NCI-H146 treated with DMSO at 0.1 percent for 48 hours (cell line): ENCODE data around the gene GTPBP2.
A peak's percentile ranks its signal among the peaks of the same experiment; 100 is the strongest.
"Not testable (repeated sequence)": the region's sequence is repeated elsewhere in the genome, so short reads cannot be mapped to it uniquely, and the experiment has no call there.

Experiments
- DNase-seq: peaks from one replicate; lab custom pipeline; 2025; ENCODE audit not compliant: unreplicated experiment; lab: John Stamatoyannopoulos, UW

Gene GTPBP2

DNA sequence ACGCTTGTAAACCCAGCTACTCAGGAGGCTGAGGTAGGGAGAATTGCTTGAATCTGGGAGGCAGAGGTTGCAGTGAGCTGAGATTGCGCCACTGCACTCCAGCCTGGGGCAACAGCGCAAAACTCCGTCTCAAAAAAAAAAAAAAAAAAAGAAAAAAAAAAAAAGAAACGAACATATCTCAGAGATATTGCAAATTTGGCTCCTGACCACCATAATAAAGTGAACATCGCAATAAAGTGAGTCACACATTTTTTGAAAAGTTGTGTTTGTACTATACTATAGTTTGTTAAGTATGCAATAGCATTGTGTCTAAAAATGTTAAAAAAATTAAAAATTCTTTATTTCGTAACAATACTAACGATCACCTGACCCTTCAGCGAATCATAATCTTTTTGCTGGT lies 29.1 kb upstream of the GTPBP2 start:
- DNase-seq, result no peak

DNA sequence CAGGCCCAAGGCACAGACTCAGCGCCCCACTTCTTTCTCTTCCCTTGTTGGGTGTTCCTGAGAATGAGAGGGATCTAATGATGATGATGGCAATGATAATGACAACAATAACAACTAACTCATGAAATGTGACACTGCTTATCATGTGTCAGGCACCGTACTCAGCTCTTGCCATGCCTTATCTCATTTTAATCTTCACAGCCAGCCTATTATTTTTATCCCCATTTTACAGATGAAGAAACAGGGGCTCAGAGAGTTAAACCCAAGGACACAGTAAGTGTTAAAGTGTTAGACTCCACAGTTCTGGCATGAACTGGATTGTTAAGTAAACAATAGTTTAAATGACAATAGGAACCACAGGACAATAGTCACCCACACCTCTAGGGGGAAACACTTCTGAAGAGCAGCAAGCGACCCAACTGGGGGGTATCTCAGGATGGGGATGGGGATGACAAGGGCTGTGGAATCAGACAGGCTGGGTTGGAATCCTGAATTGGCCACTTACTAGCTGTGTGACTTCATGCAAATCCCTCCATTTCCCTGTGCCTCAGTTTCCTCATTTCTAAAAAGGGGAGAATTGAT lies 28.2 kb upstream of the GTPBP2 start:
- no peak for DNase-seq

DNA sequence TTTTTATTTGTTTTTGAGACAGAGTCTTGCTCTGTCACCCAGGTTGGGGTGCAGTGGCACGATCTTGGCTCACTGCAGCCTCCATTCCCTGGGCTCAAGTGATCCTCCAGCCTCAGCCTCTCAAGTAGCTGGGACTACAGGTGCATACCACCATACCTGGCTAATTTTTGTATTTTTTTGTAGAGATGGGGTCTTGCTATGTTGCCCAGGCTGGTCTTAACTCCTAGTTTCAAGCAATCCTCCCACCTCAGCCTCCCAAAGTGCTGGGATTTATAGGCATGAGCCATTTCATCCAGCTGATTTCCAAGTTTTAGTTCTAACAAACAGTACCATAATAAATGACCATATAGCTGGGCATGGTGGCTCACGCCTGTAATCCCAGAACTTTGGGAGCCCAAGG lies 23.8 kb upstream of the GTPBP2 start:
- DNase-seq, result not testable (repeated sequence)

DNA sequence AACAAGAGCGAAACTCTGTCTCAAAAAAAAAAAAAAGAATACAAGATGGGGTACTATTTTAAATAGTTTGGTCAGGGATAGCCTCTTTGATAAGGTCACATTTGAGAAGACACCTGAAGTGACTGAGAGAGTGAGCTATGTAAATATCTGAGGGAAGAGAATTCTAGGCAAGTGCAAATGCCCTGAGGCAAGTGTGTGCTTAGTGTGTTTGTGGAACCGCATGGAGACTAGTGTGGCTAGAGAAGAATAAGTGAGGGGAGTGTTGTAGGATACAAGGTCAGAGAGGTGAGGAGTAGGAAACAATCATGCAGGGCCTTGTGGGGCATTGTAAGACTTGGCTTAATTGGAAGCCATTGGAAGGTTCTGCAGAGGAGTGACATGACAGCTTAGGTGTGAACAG lies 19.2 kb upstream of the GTPBP2 start:
- no peak for DNase-seq

DNA sequence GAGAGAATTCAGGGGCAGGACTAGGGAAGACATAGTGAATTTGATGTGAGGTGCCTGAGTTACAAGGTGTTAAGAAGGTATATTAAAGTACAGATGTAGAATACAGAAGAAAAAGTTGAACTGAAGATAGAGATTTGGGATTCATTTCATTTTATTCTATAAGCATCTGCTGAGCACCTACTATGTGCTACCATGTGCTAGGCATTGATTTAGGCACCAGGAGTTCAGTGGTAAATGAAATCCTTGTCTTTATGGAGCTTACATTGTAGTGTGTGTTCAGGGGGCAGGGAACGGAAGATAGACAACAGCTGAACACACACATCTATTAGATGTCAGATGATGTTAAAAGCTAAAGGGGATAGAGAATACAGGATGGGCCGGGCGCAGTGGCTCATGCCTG lies 18.5 kb upstream of the GTPBP2 start:
- DNase-seq, result peak; percentile 16

DNA sequence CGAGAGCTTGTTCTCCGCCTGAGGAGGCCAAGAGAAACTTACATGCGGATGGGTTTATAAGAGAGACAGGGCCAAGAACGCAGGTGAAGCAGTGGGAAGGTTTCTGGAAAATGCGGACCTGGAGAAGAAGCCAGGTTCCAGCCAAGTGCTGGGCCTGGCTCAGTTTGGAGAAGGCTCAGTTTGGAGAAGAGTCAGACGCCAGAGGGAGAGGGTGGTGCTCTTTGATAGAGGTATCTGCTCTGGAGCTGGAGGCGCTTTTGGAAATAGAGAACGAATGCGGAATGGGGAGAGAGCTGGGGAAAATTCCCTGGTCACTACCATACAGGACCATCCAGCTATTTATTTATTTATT lies 16.5 kb upstream of the GTPBP2 start:
- no peak for DNase-seq

DNA sequence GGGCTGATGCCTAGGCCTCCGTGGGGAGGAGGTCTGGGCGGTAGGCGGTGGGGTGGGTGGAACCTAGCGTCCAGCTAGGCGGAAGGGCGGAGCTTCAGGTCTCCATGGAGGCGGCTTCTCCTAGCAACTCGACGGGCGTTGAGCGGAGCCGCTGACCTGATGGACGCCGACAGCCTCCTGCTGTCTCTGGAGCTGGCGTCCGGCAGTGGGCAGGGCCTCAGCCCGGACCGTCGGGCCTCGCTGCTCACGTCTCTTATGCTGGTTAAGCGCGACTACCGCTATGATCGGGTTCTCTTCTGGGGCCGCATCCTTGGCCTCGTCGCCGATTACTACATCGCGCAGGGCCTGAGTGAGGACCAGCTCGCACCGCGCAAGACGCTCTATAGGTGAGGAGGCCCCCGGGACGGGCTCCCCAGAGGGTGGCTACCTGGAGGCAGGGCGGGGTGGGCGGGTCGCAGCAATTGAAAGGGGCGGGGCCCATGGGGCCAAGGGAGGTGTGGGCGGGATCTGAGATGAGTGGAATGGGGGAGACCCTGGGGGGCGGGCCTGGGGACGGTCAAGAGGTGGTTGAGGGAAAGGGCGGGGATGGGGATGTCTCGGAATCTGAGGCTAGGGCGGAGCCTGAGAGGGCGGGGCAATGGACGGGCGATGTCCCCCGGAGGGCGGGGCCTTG lies 16.0 kb upstream of the GTPBP2 start, which contains the start of gene RSPH9:
TSS of gene RSPH9 (plus strand) at position 97 of the 673 bp plus-strand sequence. CDS start at position 160, 63 bp downstream.
- no peak for DNase-seq

DNA sequence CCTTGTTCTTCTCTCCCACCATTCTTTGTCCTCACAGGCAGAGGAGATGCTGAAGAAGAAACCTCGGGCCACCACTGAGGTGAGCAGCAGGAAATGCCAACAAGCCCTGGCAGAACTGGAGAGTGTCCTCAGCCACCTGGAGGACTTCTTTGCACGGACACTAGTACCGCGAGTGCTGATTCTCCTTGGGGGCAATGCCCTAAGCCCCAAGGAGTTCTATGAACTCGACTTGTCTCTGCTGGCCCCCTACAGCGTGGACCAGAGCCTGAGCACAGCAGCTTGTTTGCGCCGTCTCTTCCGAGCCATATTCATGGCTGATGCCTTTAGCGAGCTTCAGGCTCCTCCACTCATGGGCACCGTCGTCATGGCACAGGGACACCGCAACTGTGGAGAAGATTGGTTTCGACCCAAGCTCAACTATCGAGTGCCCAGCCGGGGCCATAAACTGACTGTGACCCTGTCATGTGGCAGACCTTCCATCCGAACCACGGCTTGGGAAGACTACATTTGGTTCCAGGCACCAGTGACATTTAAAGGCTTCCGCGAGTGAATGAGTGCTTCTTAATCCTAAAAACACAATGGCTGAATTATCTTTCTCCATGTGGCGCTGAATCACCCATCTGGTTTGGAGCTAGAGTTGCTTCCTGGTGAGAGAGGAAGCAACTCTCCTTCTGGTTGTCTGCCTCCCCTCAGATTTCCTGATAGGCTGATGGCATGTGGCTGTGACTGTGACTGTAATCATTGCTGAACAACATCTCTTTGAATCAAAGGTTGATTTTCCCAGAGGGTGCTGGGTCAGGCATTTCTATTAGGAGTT lies 11.1 kb upstream of the GTPBP2 start:
- no peak for DNase-seq

DNA sequence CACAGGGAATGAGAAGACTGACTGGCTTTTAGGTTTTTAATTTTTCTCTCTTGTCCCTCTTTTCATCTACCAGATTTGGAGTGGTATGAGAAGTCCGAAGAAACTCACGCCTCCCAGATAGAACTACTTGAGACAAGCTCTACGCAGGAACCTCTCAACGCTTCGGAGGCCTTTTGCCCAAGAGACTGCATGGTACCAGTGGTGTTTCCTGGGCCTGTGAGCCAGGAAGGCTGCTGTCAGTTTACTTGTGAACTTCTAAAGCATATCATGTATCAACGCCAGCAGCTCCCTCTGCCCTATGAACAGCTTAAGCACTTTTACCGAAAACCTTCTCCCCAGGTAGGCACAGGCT lies 7.2 kb upstream of the GTPBP2 start:
- DNase-seq, result no peak

DNA sequence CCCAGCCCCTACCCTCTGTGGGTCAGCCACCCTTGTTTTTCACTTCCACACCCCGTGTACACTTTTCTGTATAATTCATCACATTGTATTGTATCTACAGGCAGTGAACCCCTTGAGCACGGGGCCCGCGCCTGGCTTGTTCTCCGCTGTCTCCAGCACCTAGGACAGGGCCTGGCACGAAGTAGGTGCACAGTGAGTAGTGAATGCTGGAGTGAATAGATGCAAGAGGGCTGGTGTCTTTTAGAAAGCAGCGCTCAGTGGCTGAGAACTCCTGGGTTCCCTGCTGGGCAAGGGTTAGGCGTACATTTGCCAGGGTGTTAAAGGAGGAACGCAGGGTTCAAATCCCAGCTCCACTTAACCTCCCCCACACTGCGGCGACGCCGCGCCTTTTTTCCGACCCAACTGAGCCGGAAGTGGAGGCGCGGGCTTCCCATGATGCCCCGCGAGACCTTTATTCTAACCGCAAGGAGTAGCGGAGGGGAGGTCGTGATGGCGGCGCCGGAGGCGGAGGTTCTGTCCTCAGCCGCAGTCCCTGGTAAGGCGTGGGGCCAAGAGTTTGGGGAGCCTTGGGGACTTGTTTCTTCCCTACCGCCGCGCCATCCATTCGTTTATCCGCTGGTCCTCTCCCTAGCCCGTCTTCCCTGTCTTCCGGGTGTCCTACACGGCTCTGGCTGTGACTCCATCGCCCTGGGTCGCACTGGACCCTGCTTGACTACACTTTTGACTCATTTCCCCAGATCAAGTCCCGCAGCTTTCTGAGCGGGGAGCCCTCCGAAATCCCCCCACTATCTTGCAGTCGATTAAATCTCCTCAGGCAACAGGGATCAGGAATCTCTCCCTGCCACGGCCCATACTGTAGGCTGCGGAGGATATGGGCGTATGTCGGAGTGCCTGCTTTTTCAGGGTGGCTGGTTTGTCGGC lies 6.6 kb upstream of the GTPBP2 start, which contains the start of gene MAD2L1BP:
TSS of gene MAD2L1BP (plus strand) at position 454 of the 921 bp plus-strand sequence. CDS start at position 490, 36 bp downstream.
- peak; percentile 85 for DNase-seq

DNA sequence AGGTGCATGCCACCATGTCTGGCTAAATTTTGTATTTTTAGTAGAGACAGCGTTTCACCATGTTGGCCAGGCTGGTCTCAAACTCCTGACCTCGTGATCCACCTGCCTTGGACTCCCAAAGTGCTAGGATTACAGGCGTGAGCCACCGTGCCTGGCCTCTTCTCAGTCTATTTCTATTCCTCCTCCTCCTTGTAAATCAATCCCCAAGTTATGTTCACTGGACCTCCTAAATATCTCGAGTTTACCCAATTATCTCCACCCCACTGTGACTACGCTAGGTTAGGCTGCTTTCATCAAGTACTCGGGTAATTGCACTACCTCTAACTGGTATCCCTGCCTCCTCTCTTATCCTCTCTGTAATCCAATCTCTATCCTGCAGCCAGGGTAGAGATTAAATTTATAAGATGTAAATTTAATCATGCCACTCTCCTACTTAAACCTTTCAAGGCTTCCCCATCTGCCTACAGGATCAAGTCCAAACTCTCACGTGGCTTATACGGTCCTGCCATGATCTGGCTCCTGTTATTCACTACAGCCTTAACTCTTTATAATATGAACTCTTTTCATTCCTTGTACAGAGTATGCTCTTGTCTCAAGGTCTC lies 5.7 kb upstream of the GTPBP2 start:
- DNase-seq, result no peak

DNA sequence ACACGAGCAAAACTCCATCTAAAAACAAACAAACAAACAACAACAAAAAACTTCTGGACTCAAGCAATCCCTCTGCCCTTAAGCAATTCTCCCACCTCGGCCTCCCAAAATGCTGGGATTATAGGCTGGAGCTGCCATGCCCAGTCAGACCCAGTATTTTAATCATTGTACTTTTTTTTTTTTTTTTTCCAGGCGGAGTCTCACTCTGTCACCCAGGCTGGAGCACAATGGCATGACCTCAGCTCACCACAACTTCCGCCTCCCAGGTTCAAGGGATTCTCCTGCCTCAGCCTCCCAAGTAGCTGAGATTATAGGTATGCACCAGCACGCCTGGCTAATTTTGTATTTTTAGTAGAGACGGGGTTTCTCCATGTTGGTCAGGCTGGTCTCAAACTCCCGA lies 3.9 kb upstream of the GTPBP2 start:
- DNase-seq, result not testable (repeated sequence)

DNA sequence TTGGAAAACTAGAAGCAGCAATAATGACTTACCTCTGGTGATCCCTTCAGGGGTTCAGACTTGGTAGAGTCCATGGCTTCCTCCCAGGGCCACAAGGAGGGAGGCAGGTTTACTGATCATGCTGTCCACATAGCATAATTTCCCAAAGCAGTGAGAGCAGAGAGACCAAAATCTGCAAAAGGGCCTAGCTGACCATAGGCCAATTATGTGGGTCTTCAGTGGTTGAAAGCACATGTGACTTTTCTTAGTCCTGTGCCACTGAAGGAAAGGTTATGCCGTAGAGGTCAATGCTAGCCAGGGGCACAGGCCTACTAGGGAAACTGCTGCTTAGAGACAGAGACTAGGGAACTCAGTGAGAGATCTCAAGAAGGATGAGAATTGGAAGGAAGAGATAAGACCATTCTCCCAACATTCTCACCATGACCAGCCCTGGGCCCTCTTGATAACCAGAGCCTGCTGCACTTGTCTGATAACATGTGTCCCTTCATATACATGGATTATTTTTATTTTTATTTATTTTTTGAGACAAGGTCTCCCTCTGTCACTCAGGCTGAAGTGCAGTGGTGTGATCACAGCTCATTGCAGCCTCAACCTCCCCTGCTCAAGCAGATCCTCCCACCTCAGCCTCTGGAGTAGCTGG lies 2.0 kb upstream of the GTPBP2 start:
- DNase-seq, result no peak

DNA sequence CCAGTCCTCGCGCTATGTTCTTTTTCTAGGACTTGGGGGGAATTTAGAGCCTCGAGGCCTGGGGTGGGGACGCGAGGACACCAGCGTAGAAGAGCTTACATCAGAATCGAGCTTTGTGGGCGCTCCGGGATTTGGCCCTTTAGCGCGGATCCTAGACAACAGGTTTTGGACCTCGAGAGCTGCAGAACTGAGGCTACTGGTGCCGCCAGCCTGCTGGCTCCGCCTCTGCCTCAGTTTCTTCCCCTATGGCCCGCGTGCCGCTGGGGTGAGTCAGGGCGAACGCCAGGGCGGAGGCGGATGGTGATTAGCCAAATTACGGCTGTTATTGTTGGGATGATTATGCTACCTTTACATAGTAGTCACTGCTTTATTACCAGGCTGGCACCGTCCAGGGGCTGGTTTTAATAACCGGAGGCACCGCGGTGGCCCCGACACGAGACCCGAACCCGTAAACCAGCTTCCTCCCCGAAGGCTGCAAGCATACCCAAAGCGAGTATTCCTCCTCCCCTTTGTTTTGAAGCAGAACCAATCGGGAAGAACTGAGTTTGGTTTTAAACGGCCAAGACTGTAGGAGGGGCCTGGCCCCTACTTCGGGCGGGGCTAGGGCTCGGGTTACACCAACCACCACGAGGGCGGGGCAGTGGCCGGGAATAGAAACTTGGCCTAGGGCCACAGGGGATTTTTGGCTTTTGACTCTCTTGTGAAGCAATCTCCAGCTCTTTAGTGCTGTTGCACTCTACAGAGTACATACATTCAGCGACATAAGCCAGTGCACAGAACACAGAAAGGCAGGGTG lies 639 bp upstream of the GTPBP2 start:
- peak; percentile 95 for DNase-seq

DNA sequence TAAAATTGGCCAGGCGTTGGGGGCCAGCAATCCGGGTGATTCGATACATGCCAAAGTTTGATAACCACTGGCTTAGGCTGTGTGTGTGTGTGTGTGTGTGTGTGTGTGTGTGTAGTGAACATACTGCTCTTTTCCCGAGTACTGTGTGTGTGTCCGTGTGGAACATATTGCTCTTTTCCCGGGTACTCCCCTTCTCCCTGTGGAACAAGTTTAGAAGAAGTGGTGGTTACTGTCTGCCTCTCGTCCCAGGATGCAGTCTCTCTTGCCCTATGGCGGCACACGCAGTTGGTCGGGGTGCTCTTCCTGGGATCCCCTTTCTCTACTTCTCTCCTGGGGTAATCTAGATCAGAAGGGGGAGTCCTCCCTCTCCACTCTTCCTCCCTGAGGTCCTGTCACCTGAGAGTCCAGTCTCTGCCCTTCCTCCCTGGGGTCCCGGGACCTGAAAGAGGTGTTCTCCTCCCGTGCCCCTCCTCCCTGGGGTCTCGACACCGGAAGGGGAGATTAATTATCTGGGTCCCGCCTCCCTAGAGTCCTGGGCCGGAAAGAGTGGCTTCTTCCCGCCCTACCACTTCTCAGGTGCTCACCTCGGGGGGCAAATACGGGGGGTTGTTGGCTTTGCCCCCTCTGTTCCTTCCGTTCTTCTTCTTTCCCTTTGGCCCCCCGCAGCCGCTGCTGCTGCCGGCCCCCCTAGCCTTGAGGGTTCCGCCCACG lies 516 bp downstream of the GTPBP2 start:
- DNase-seq, result peak; percentile 62

DNA sequence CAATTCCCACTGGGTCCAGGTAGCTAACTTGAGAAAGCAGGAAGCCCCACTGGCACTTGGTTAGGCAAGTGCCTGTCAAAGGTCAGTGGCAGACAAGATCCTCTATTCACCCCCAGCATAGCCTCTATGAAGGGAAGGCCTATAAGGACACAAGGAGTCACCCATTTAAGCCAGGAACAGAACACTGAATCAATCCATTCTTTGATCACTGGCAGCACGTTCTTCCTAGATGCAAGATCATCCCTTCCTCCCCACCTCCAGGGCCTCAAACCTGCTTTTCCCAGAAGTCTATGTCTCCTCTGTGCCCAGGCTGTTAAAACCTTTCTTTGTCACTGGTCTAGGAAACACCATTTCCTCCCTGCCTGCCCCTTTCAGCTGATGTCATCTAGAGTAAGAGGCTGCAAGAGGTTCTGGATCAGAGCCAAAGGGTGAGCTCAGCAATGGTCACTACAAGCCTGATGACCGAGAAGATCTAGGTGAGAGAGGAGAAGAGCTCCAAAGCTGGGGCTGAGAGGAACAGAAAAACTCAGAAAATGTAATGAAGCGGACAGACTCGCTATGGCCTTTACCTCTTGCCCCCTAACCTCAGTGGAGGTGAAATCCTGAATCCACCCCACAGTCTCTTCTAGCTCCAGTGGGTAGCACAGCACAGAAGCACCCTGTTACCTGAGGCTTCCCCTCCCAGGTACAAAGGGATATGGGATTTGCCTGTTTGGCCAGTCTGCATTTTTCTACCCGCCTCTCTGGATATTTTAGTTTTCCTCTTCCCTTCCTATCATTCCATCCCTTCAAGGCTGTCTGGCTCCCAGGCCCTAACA lies 1.8 kb downstream of the GTPBP2 start:
- peak; percentile 80 for DNase-seq

DNA sequence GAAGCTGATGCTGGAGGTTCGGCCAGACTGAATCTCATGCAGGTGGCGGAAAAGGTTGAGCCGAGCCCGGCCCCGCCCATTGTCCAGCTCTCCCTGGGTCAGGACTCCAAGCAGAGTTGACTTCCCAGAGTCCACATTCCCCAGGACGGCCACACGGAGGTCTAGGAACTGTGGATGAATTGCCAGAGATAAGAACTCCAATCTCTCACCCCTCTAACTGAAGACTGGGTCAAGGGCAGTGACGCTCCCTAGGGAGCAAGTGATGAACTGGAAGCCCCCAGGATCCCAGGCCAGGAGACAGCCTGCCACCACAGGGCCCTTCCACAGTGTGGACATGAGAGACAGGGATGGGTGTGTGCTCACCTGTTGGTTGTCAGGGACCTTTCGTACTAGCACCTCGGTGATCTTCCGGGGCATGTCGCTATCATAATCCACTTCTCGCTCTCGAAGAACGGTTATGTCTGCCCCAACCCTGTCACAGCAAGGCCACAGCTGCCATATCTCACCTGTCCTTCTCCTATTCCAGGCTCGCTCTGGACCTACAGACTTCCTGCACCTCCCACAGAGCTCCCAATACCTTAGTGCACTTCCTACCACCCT lies 3.6 kb downstream of the GTPBP2 start:
- DNase-seq, result no peak
